Stimulated activated naive CD8-positive, alpha-beta T cell treated with anti-CD3 and anti-CD28 coated beads, Interleukin-15, amount 100 ng/mL, for 72 hours (primary cell): ENCODE measurements around the gene NFATC4.
"Not testable (repeated sequence)": the region's sequence is repeated elsewhere in the genome, so short reads cannot be mapped to it uniquely, and the experiment has no call there.

Source experiments
- ATAC-seq: fragments of 150-1000 bp; cut with Tn5 transposase; 2 replicates; pipeline ENCODE4 v1.10.0; 2021; ENCODE audit warnings: mild to moderate bottlenecking, moderate library complexity
- DNase-seq, 2 donors: peaks; one replicate each; pipeline ENCODE4 v3.0.0; 2021 to 2022
- H3K27ac Mint-ChIP-seq, 2 donors: one replicate each; pipeline ENCODE4 v1.8.0; 2022; ENCODE audit warnings: mild to moderate bottlenecking in 2 of 2, mixed read lengths in 2 of 2, moderate library complexity in 2 of 2
- H3K27me3 Mint-ChIP-seq: one replicate; pipeline ENCODE4 v1.8.0; 2022; ENCODE audit warnings: mixed read lengths
- H3K4me1 Mint-ChIP-seq: one replicate; pipeline ENCODE4 v1.8.0; 2022; ENCODE audit warnings: mild to moderate bottlenecking, mixed read lengths
- H3K4me3 Mint-ChIP-seq, 2 donors: one replicate each; pipeline ENCODE4 v1.8.0; 2022; ENCODE audit warnings: mild to moderate bottlenecking in 2 of 2, mixed read lengths in 2 of 2, moderate library complexity in 1 of 2
- H3K9me3 Mint-ChIP-seq, 2 donors: one replicate each; pipeline ENCODE4 v1.8.0; 2022; ENCODE audit warnings: mixed read lengths in 2 of 2

The NFATC4 gene

GRCh38 chr14:24353559-24354481, 14.2 kb upstream of the NFATC4 start:
- H3K4me3 Mint-ChIP-seq: no peak overlapping the region
- H3K27me3 Mint-ChIP-seq: peaks cover 44% of the 10 kb centered on the region
- no peak for DNase-seq
- no peaks in the 10 kb centered on the region for H3K9me3 Mint-ChIP-seq
- peaks cover 6% of the 10 kb centered on the region for H3K4me1 Mint-ChIP-seq
- ATAC-seq: peak; percentile 40
- no peak overlapping the region for H3K27ac Mint-ChIP-seq

GRCh38 chr14:24354482-24354825, 13.5 kb upstream of the NFATC4 start:
- not testable (repeated sequence) for H3K9me3 Mint-ChIP-seq, DNase-seq, H3K4me1 Mint-ChIP-seq, H3K4me3 Mint-ChIP-seq, H3K27ac Mint-ChIP-seq, ATAC-seq
- H3K27me3 Mint-ChIP-seq: peaks cover 39% of the 10 kb centered on the region

GRCh38 chr14:24355009-24355408, 13.0 kb upstream of the NFATC4 start:
- no peak for ATAC-seq
- Mint-ChIP-seq H3K9me3 (no peaks in the 10 kb centered on the region), H3K4me3 (no peak overlapping the region), H3K4me1 (peaks cover 6% of the 10 kb centered on the region), H3K27ac (no peak overlapping the region), H3K27me3 (peaks cover 34% of the 10 kb centered on the region)
- DNase-seq: no peak

- ATAC-seq: no peak
- Mint-ChIP-seq H3K4me3 (no peak overlapping the region), H3K4me1 (peaks cover 6% of the 10 kb centered on the region), H3K27me3 (peaks cover 30% of the 10 kb centered on the region), H3K27ac (no peak overlapping the region), H3K9me3 (no peaks in the 10 kb centered on the region)
- DNase-seq: no peak
Measured at GRCh38 chr14:24356208-24356607, 11.8 kb upstream of the NFATC4 start.

DNA sequence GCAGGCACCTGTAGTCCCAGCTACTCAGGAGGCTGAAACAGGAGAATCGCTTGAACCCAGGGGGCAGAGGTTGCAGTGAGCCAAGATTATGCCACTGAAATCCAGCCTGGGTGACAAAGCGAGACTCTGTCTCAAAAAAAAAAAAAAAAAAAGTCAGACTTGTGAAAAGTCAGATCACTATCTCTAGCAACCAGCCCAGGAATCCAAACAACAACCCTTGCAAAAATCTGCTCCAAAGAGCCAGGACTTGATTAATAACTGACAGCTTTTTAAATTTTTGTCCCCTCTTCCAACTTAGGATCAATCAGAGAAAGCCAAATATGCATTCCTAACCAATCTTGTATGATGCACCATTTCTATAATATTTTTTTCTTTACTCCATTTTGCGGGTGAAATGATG, 7.7 kb upstream of the NFATC4 start:
- ATAC-seq (no peak), DNase-seq (no peak)
- Mint-ChIP-seq H3K27ac (no peak overlapping the region), H3K4me1 (peaks cover 5% of the 10 kb centered on the region), H3K27me3 (peaks cover 29% of the 10 kb centered on the region), H3K9me3 (no peaks in the 10 kb centered on the region), H3K4me3 (no peak overlapping the region)

DNA sequence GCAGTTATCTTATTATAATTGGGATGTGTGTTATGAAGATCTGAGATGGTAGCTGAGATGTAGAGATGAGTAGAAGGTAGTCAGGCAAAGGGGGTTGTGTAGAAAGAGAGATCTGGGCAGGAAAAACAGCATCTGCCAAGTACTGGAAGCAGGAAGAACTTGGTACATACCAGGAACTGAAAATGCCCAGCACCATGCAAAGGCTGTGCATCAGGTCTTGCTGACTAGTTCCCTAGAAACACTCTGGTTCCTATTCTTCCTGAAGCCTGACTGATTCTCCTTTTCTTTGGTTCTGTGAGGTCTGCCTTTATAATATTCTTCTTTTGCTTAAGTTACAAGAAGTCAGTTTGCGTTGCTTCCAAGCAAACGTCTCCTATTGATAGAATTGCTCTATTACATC, 6.7 kb upstream of the NFATC4 start:
- DNase-seq (no peak), ATAC-seq (no peak)
- Mint-ChIP-seq H3K27ac (no peak overlapping the region), H3K9me3 (no peaks in the 10 kb centered on the region), H3K4me1 (peaks cover 14% of the 10 kb centered on the region), H3K27me3 (peaks cover 40% of the 10 kb centered on the region), H3K4me3 (no peak overlapping the region)

GRCh38 chr14:24362241-24362960, 5.6 kb upstream of the NFATC4 start:
- ATAC-seq: no peak
- Mint-ChIP-seq H3K27ac (no peak overlapping the region), H3K27me3 (peaks cover 49% of the 10 kb centered on the region), H3K4me3 (no peak overlapping the region), H3K9me3 (no peaks in the 10 kb centered on the region), H3K4me1 (peaks cover 23% of the 10 kb centered on the region)
- no peak for DNase-seq

DNA sequence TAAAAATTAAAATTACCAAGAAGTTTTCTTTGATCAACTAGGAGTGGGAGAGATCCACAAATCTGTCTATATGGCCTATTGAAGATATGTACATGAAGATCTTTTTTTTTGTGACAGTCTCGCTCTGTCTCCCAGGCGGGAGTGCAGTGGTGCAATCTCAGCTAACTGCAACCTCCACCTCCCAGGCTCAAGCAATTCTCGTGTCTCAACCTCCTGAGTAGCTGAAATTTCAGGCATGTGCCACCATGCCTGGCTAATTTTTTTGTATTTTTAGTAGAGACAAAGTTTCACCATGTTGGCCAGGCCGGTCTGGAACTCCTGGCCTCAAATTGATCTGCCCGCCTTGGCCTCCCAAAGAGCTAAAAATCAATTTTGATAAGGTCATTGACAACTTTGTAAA, 4.6 kb upstream of the NFATC4 start:
- Mint-ChIP-seq H3K27ac (no peak overlapping the region), H3K4me1 (peaks cover 33% of the 10 kb centered on the region), H3K27me3 (peaks cover 59% of the 10 kb centered on the region), H3K9me3 (no peaks in the 10 kb centered on the region), H3K4me3 (no peak overlapping the region)
- no peak for ATAC-seq
- no peak for DNase-seq

GRCh38 chr14:24364841-24365240, 3.1 kb upstream of the NFATC4 start:
- Mint-ChIP-seq H3K27ac (no peak overlapping the region), H3K9me3 (no peaks in the 10 kb centered on the region), H3K4me3 (no peak overlapping the region), H3K4me1 (peaks cover 44% of the 10 kb centered on the region), H3K27me3 (peaks cover 71% of the 10 kb centered on the region)
- no peak for DNase-seq
- no peak for ATAC-seq

DNA sequence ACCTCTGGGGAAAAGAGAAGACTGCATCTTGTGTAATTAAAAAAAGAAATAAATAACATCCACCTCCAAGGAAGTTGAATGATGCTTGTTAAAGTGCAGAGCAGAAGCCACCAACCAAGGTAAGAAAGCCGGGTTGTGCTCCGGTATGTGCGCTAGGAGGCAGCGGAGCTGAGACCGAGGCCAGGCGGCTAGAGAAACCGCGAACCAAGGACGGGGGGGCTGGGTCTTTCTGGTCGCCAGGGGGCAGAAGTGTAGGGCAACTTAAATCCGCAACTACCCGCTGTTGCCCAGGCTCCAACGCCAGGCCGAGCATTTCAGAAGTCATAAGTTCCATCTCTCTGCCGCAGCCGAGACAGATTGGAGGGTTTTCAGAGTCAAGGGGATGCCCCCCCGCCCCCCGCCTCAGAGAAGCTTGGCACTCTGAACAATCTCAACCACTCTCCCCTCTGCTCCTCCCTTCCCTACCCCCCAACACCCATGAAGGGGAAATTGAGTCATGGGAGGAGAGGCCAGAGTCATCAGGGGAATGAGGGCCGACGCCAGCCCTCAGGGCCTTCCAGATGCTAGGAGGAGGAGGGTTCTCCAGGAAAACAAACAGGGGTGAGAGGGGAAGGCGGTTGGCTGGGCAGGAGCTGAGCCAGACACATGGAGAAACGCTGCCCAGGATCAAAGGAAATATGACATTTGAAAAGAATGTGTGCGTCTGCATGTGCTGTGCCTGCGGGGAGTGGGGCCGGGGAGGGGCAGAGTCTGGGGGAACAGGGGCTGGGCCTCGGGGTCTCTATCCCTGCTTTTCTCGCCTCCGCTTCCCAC, 2.2 kb upstream of the NFATC4 start:
- no peaks in the 10 kb centered on the region for H3K9me3 Mint-ChIP-seq
- H3K27ac Mint-ChIP-seq: peak overlapping the region in 1 of 2 donors; percentile 88
- ATAC-seq (peak; percentile 78), DNase-seq (peak; percentile 74 to 83)
- peaks cover 44% of the 10 kb centered on the region for H3K4me1 Mint-ChIP-seq
- peaks cover 70% of the 10 kb centered on the region for H3K27me3 Mint-ChIP-seq
- H3K4me3 Mint-ChIP-seq: peak overlapping the region; percentile 82 to 92

- no peak for DNase-seq
- H3K9me3 Mint-ChIP-seq: no peaks in the 10 kb centered on the region
- no peak for ATAC-seq
- H3K27me3 Mint-ChIP-seq: peaks cover 64% of the 10 kb centered on the region
- H3K4me3 Mint-ChIP-seq: peak overlapping the region; percentile 82 to 92
- H3K4me1 Mint-ChIP-seq: peaks cover 44% of the 10 kb centered on the region
- no peak overlapping the region for H3K27ac Mint-ChIP-seq
Measured at GRCh38 chr14:24366413-24366720, 1.6 kb upstream of the NFATC4 start.

- ATAC-seq (peak; percentile 53), DNase-seq (peak; percentile 60 to 62)
- H3K9me3 Mint-ChIP-seq: no peaks in the 10 kb centered on the region
- H3K4me3 Mint-ChIP-seq: peak overlapping the region; percentile 82 to 92
- H3K27ac Mint-ChIP-seq: no peak overlapping the region
- peaks cover 59% of the 10 kb centered on the region for H3K27me3 Mint-ChIP-seq
- peaks cover 44% of the 10 kb centered on the region for H3K4me1 Mint-ChIP-seq
Measured at GRCh38 chr14:24366721-24367513, 1.1 kb upstream of the NFATC4 start.

GRCh38 chr14:24368212-24368561, 203 bp downstream of the NFATC4 start:
- ATAC-seq (no peak), DNase-seq (no peak)
- H3K9me3 Mint-ChIP-seq: no peaks in the 10 kb centered on the region
- H3K27me3 Mint-ChIP-seq: peaks cover 48% of the 10 kb centered on the region
- H3K27ac Mint-ChIP-seq: peak overlapping the region in 1 of 2 donors; percentile 97
- peak overlapping the region; percentile 82 to 92 for H3K4me3 Mint-ChIP-seq
- peaks cover 44% of the 10 kb centered on the region for H3K4me1 Mint-ChIP-seq

GRCh38 chr14:24368562-24369252, 723 bp downstream of the NFATC4 start:
- Mint-ChIP-seq H3K27ac (peak overlapping the region in 1 of 2 donors; percentile 97), H3K9me3 (no peaks in the 10 kb centered on the region), H3K27me3 (peaks cover 46% of the 10 kb centered on the region), H3K4me3 (peak overlapping the region; percentile 82 to 92), H3K4me1 (peaks cover 44% of the 10 kb centered on the region)
- ATAC-seq (peak; percentile 8), DNase-seq (peak; percentile 30 to 35)
